Mononuclear cell (primary cell): ENCODE data around the gene HEATR9. TPM values are rescaled to one million over a fixed set of nuclear protein-coding genes. Genes with fewer than 3 reads are reported as not detected.
A peak's percentile ranks its signal among the peaks of the same experiment; 100 is the strongest.

Experiments used
- H3K27me3 ChIP-seq: 2 replicates; pipeline ENCODE4 v1.6.0; 2011; ENCODE audit warnings: low read length, control low read depth; ENCODE audit not compliant: insufficient read depth
- H3K4me1 ChIP-seq: 2 replicates; pipeline ENCODE4 v1.5.1; 2011; ENCODE audit warnings: mild to moderate bottlenecking, low read length, control low read depth; ENCODE audit not compliant: insufficient read depth
- H3K4me3 ChIP-seq: 2 replicates; pipeline ENCODE4 v1.5.1; 2011; ENCODE audit warnings: mild to moderate bottlenecking, low read length, moderate library complexity
- H3K9me3 ChIP-seq: 2 replicates; pipeline ENCODE4 v1.5.1; 2011; ENCODE audit warnings: low read depth, mild to moderate bottlenecking, control low read depth, low read length
- total RNA-seq: library from RNA; depleted of rRNA; stranded (reverse); fragments of >200 nt; gene quantifications from one replicate; pipeline ENCODE4 v1.2.3, GENCODE V29; 2012

HEATR9 gene
- total RNA-seq, 1 donor: 0.63 TPM

DNA sequence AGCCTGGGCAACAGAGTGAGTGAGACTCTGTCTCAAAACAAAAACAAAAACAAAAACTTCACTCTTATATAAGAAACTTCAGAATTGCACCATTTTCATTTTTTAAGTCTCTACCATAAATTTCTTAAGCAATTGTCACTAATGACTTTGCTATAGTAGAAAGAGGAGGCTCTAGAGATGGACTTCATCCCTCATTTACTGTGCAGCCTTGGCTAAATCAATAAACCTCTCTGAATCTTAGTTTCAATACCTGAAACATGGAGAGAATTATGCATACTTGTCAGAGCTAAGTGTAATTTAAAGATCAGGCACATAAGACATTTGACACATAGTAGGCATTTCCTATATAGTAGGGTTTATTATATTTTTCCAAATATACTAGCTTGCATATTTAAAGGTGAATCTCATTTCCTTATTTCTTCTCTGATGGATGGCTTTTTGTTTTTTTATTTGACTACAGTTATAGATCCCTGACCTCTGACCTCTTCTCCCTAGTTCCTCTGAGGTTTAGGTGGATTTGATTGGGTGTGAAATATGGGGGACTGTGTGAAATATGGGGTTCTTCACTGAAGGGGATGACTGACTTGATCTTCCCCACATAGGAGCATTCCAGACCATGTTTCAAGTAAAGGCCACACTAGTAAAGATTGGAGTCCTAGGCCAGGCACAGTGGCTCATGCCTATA is 8.8 kb upstream of the HEATR9 start:
- no peak overlapping the region for H3K4me3 ChIP-seq
- no peaks in the 10 kb centered on the region for H3K9me3 ChIP-seq
- peaks cover 10% of the 10 kb centered on the region for H3K4me1 ChIP-seq
- H3K27me3 ChIP-seq: no peaks in the 10 kb centered on the region

DNA sequence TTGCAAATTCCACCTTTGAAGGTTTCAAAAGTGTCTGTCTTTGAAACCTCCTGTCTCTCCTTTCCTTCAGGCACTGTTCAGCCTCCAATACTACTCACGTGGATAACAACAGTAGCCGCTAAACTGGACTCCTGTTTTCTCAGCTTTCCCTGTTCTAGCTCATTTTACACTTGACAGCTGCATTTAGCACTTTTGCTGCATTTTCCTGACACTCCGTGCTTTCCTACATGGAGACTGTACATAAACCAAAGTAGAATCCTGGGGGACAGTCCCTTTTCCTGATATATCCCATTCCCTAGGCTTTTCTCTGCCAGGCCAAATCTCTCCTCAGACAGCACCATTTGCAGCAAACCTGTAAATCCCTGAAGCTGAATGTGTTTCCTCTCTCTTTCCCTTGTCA is 7.8 kb upstream of the HEATR9 start:
- Histone ChIP-seq H3K27me3 (no peaks in the 10 kb centered on the region), H3K4me3 (no peak overlapping the region), H3K9me3 (no peaks in the 10 kb centered on the region), H3K4me1 (peaks cover 12% of the 10 kb centered on the region)

DNA sequence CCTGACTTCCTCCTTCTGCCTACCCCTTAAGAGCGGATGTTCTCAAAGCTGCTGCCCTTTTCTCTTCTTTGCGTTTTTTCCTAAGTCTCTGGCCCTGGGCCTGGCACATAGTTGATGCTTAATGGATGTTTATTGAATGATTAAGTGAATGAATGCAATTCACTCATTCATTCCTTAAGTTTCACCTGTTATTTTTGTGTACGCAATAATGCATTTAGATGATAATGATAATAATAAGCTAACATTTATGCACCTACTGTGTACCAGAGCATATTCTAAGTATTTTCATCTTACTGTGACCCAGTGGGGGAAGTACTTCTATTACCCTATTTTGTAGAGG is 7.1 kb upstream of the HEATR9 start:
- H3K27me3 ChIP-seq: no peaks in the 10 kb centered on the region
- peak overlapping the region; percentile 0 for H3K4me3 ChIP-seq
- H3K4me1 ChIP-seq: peaks cover 17% of the 10 kb centered on the region

DNA sequence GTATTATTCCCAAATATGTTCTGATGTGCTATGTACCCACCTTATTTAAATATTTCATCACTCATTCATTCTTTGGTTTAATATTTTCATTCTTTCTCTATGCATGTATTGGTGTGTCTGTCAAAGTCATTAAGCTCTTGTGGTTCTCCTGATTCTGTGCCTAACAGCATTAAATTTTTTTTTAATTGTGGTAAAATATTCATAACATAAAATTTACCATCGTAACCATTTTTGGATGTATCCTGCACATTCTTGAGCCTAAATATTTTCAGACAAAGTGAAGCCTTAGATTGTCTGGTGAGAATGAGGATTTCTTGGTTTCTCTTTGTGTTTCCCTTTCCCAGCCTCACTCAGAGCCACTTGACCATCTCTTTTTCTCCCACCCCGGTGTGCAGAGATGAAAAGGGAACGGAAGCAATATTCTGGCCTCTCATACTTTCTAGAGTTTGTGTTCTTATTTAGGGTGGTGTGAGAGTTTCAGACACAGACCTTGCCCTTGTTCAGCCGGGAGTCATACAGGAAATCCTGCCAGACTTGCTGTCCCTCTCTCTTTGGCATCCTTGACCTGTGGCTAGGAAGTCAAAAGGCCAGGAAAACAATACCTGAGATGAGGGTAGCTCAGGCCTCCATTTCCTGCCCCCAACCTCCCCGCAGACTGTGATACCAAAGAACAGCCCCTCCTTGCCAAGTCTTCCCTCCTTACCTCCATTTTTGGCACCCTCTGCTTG is 6.5 kb upstream of the HEATR9 start:
- H3K4me1 ChIP-seq: peaks cover 14% of the 10 kb centered on the region

More for the DNA sequence above, 7.1 kb upstream of the HEATR9 start:
- H3K9me3 ChIP-seq: no peaks in the 10 kb centered on the region

DNA sequence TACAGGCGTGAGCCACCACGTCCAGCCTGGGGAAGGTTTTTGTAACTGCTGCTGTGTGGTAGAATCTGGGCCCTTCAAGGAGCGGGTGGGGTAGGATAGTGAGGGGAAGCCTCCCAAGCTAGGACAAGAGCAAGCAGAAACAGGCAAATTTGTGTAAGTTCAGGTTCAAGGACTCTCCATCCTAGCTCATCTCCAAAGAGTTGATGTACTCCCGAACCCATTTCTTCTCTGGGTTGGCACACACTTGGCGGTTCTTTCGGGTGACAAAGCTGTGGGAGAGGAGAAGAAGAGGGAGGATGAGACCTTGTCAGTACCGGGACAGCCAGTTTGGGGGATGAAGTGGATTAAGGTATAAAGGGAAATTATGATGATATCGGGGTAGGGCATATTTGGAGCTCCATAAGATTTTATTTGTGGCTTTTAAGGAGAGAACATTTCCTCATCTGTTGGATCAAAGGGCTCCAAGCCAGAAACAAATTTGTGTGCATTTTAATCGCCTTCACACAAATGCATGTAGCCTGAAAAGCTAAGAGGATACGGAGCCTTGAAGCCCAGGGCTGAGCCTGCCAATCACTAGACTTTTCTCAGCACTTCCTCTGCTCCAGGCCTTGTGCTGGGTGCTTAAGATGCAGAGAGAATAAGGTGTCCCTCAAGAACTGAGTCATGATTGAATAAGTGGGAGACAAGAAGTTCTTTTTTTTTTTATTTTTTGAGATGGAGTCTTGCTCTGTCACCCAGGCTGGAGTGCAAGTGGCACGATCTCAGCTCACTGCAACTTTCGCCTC is 3.7 kb upstream of the HEATR9 start:
- H3K4me3 ChIP-seq: no peak overlapping the region

More for the DNA sequence above, 6.5 kb upstream of the HEATR9 start:
- Histone ChIP-seq H3K27me3 (no peaks in the 10 kb centered on the region), H3K4me3 (no peak overlapping the region), H3K9me3 (no peaks in the 10 kb centered on the region)

DNA sequence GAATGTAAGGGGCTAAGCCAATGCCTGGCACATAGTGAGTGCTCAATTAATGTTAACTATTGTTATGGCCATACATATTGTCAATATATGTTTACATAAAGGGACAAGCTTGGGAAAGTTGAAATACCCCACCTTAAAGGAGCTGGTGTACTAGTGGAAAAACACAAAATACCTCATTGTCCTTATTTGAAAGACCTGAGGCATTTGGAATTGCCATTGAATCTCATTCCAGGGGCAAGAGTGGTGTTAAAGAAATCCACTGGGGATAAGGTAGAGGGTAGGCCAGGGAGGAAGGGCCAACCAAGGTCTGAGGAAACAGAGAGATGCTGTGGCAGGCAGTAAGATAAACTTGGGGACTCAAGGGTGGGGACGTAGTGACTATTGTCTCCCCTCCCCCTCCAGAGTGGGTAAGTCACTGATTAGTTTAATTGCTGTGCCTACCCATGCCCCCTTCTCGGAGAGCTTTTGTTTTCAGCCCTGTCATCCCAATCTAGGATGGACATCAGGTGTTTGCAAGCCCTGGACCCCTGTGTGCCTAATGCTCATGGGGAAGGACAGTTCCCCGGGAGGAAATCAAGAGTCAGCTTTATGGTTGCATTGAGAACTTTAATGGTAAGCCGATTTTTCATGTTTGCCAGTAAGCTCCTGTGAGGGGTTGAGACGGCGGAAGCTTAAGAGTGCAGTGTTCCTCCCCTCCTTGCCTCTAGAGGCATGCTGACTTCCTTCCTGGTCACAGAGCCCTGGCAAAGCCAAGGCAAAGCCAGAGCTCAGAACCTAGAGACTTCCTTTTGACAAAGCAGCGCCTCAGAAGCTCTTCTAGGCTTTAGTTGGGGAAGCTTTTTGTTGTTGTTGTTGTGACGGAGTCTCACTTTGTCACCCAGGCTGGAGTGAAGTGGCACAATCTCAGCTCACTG is 2.5 kb upstream of the HEATR9 start:
- H3K4me1 ChIP-seq: peaks cover 14% of the 10 kb centered on the region
- H3K4me3 ChIP-seq: no peak overlapping the region
- no peaks in the 10 kb centered on the region for H3K9me3 ChIP-seq
- H3K27me3 ChIP-seq: no peaks in the 10 kb centered on the region

More for the DNA sequence above, 3.7 kb upstream of the HEATR9 start:
- Histone ChIP-seq H3K27me3 (no peaks in the 10 kb centered on the region), H3K9me3 (no peaks in the 10 kb centered on the region), H3K4me1 (peaks cover 14% of the 10 kb centered on the region)

- Histone ChIP-seq H3K9me3 (no peaks in the 10 kb centered on the region), H3K27me3 (no peaks in the 10 kb centered on the region), H3K4me1 (peaks cover 7% of the 10 kb centered on the region), H3K4me3 (no peak overlapping the region)
These were observed 1.1 kb downstream of the HEATR9 start for GRCh38 chr17:35867574-35867973.

DNA sequence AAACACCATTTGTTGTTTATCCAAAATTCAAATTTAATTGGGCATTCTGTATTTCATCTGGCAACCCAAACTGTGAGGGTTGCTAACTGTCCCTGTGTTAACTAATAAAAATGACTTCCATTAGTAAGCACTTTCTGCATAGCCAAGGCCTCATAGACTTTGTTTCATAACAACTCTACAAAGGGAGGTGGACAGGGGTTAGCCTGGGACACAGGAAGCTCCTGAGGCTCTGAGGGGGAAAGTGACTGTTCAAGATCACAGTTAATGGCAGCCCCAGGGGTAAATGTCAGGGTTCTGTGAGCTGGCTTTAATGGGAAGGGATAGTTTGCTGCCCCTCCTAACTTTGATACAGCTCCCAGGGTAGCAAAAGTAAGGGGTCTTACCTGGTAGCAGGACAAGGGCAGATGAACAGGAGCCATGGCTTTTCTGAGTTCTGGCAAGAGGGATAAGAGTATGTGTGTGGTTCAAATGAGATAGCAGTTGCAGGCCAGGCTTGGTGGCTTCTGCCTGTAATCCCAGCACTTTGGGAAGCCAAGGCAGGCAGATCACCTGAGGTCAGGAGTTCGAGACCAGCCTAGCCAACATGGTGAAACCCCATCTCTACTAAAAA is 2.2 kb downstream of the HEATR9 start:
- Histone ChIP-seq H3K9me3 (no peaks in the 10 kb centered on the region), H3K27me3 (no peaks in the 10 kb centered on the region), H3K4me3 (no peak overlapping the region), H3K4me1 (peaks cover 5% of the 10 kb centered on the region)

DNA sequence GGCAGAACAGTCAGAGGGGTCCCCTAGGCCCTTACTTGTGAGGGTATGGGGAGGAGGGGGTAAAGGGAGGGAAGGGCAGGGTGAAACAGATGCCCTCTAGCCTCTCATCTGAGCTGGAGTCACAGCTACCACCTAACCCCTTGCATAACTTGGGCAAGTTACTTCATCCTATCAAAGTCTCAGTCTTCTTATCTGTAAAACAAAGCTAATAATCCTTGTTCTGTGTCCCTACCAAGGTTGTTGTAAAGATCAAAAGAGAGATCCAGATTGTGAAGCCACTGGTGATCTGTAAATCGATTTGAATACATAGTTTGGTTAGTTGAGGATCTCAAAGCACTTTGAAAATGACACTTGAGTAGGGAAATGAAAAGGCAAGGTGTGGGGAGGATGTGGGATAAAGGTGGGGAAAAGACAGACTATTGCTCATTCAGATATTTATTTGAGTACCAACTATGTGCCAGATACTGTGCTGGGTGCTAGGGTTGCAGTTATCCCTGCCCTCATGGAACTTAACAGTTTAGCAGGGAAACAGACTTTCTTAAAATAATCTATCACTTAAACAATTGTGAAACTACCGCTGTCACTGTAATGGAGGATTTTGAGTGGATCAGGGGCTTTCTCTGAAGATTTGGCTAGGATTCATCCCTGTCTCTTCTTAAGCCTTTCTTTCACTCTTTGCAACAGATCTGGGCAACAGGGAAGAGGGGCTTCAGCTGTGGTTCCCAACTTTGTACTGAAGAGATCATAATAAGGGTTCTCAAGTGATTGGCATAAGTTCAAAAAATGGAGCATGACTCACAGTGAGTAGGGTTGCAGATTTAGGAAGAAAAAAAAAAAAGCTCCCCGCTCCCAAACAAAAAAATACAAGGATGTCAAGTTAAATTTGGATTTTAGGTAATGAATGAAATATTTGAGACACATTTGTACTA is 3.0 kb downstream of the HEATR9 start:
- Histone ChIP-seq H3K27me3 (no peaks in the 10 kb centered on the region), H3K4me1 (no peaks in the 10 kb centered on the region), H3K4me3 (no peak overlapping the region), H3K9me3 (no peaks in the 10 kb centered on the region)

- no peak overlapping the region for H3K4me3 ChIP-seq
- H3K4me1 ChIP-seq: no peaks in the 10 kb centered on the region
- H3K9me3 ChIP-seq: no peaks in the 10 kb centered on the region
- H3K27me3 ChIP-seq: no peaks in the 10 kb centered on the region
These were observed 3.8 kb downstream of the HEATR9 start for GRCh38 chr17:35864853-35865252.

- Histone ChIP-seq H3K4me1 (no peaks in the 10 kb centered on the region), H3K9me3 (no peaks in the 10 kb centered on the region), H3K27me3 (no peaks in the 10 kb centered on the region), H3K4me3 (no peak overlapping the region)
These were observed 12.1 kb downstream of the HEATR9 start for GRCh38 chr17:35856603-35857002.

GRCh38 chr17:35855965-35856364 is 12.7 kb downstream of the HEATR9 start:
- H3K9me3 ChIP-seq: no peaks in the 10 kb centered on the region
- no peaks in the 10 kb centered on the region for H3K27me3 ChIP-seq
- no peaks in the 10 kb centered on the region for H3K4me1 ChIP-seq
- H3K4me3 ChIP-seq: no peak overlapping the region

- Histone ChIP-seq H3K4me1 (peaks cover 7% of the 10 kb centered on the region), H3K27me3 (no peaks in the 10 kb centered on the region), H3K4me3 (no peak overlapping the region), H3K9me3 (no peaks in the 10 kb centered on the region)
These were observed 19.0 kb downstream of the HEATR9 start for GRCh38 chr17:35849469-35850348.
